GM12865 (cell line): ENCODE measurements around the gene CARMIL1.

Experiments used
- DNase-seq: peaks from one replicate; pipeline ENCODE4 v3.0.0; 2010; ENCODE audit warnings: low read depth
- H3K4me3 ChIP-seq: 2 replicates; pipeline ENCODE4 v1.5.1; 2011; ENCODE audit warnings: mild to moderate bottlenecking, low read depth, low read length, control low read depth
- CTCF ChIP-seq: IDR thresholded peaks from 2 replicates; pipeline ENCODE4 v1.5.1; 2011; ENCODE audit warnings: low read length, control low read depth, low read depth, inconsistent platforms; ENCODE audit not compliant: insufficient read depth; ENCODE audit errors: missing control alignments

Gene CARMIL1

GRCh38 chr6:25462235-25462897 is 183.2 kb downstream of the CARMIL1 start:
- H3K4me3 ChIP-seq, result no peak overlapping the region
- no peak for TF ChIP-seq CTCF
- no peak for DNase-seq

- H3K4me3 ChIP-seq, result no peak overlapping the region
- no peak for DNase-seq
- TF ChIP-seq CTCF, result no peak
Measured at GRCh38 chr6:25463441-25463840, 184.3 kb downstream of the CARMIL1 start.

GRCh38 chr6:25464225-25464624 is 185.1 kb downstream of the CARMIL1 start:
- H3K4me3 ChIP-seq, result no peak overlapping the region
- no peak for TF ChIP-seq CTCF
- DNase-seq, result no peak

- no peak overlapping the region for H3K4me3 ChIP-seq
- TF ChIP-seq CTCF, result no peak
- no peak for DNase-seq
Measured at GRCh38 chr6:25465941-25466340, 186.8 kb downstream of the CARMIL1 start.

GRCh38 chr6:25468881-25469280 is 189.7 kb downstream of the CARMIL1 start:
- no peak overlapping the region for H3K4me3 ChIP-seq
- no peak for DNase-seq
- TF ChIP-seq CTCF, result no peak

GRCh38 chr6:25469797-25470388 is 190.7 kb downstream of the CARMIL1 start:
- TF ChIP-seq CTCF, result peak; percentile 10
- no peak for DNase-seq
- no peak overlapping the region for H3K4me3 ChIP-seq

- no peak for DNase-seq
- no peak overlapping the region for H3K4me3 ChIP-seq
- TF ChIP-seq CTCF, result no peak
Measured at GRCh38 chr6:25472306-25472705, 193.1 kb downstream of the CARMIL1 start.
